GM18861 (cell line): ENCODE data around the gene CISH.

Experiments used
- ATAC-seq: cut with Tn5 transposase; IDR thresholded peaks from one replicate; pipeline ENCODE4 v1.9.1; 2021; ENCODE audit not compliant: unreplicated experiment

Gene CISH

GRCh38 chr3:50600141-50600753 lies 11.3 kb downstream of the CISH start:
- no peak for ATAC-seq

- no peak for ATAC-seq
Measured at GRCh38 chr3:50599716-50600118, 11.9 kb downstream of the CISH start.

- no peak for ATAC-seq
Measured at GRCh38 chr3:50599115-50599715, 12.4 kb downstream of the CISH start.

GRCh38 chr3:50594253-50594785 lies 17.3 kb downstream of the CISH start:
- no peak for ATAC-seq

- ATAC-seq, result no peak
Measured at GRCh38 chr3:50592568-50592967, 19.0 kb downstream of the CISH start.

- no peak for ATAC-seq
Measured at GRCh38 chr3:50591196-50591741, 20.3 kb downstream of the CISH start.

- no peak for ATAC-seq
Measured at GRCh38 chr3:50588759-50589433, 22.7 kb downstream of the CISH start.

- peak; percentile 35 for ATAC-seq
Measured at GRCh38 chr3:50587806-50588758, 23.5 kb downstream of the CISH start.

GRCh38 chr3:50587373-50587772 lies 24.2 kb downstream of the CISH start:
- ATAC-seq, result no peak

GRCh38 chr3:50586763-50587070 lies 24.9 kb downstream of the CISH start:
- ATAC-seq, result no peak

- ATAC-seq, result no peak
Measured at GRCh38 chr3:50585919-50586762, 25.4 kb downstream of the CISH start.

- no peak for ATAC-seq
Measured at GRCh38 chr3:50584391-50584790, 27.2 kb downstream of the CISH start.

GRCh38 chr3:50583897-50584296 lies 27.7 kb downstream of the CISH start:
- no peak for ATAC-seq

- no peak for ATAC-seq
Measured at GRCh38 chr3:50582083-50582482, 29.5 kb downstream of the CISH start.

- no peak for ATAC-seq
Measured at GRCh38 chr3:50581459-50581842, 30.1 kb downstream of the CISH start.

- no peak for ATAC-seq
Measured at GRCh38 chr3:50580683-50581458, 30.7 kb downstream of the CISH start.

- no peak for ATAC-seq
Measured at GRCh38 chr3:50577348-50577747, 34.2 kb downstream of the CISH start.

GRCh38 chr3:50575372-50575771 lies 36.2 kb downstream of the CISH start:
- no peak for ATAC-seq

GRCh38 chr3:50574444-50574831 lies 37.1 kb downstream of the CISH start:
- no peak for ATAC-seq
